NCI-H1105 (cell line): ENCODE results near the gene SNAI3.

Experiments used
- DNase-seq: peaks from one replicate; lab custom pipeline; 2025; lab: John Stamatoyannopoulos, UW

The SNAI3 gene

DNA sequence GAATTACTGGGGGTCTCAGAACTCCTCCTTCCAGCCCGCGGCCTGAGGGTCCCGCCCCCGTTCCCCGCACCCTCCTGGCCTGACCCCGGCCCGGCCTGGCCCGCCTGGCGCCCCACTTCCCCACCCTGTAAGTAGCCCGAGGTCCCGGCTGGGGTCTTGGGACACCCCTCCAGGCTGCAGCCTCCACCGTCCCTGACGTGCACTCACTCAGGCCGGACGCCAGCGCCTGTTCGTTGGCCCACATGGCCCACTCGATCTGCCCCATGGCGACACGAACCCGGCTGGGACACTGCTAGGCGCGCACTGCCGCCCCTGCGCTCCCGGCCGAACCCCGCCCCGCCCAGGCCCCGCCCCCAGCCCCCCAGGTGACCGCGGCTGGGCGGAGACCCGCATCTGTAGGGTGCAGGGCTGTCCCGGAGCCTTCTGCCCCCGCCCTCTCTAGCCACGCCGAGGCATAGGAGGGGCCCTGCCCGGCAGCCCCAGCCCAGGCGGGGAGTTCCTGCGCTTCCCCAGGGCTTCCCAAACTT, 35.5 kb downstream of the SNAI3 start, which contains the start of gene CYBA:
TSS of gene CYBA (minus strand) at position 305 of the 527 bp plus-strand sequence. CDS start at position 265, 40 bp downstream.
- DNase-seq = peak; percentile 28

DNA sequence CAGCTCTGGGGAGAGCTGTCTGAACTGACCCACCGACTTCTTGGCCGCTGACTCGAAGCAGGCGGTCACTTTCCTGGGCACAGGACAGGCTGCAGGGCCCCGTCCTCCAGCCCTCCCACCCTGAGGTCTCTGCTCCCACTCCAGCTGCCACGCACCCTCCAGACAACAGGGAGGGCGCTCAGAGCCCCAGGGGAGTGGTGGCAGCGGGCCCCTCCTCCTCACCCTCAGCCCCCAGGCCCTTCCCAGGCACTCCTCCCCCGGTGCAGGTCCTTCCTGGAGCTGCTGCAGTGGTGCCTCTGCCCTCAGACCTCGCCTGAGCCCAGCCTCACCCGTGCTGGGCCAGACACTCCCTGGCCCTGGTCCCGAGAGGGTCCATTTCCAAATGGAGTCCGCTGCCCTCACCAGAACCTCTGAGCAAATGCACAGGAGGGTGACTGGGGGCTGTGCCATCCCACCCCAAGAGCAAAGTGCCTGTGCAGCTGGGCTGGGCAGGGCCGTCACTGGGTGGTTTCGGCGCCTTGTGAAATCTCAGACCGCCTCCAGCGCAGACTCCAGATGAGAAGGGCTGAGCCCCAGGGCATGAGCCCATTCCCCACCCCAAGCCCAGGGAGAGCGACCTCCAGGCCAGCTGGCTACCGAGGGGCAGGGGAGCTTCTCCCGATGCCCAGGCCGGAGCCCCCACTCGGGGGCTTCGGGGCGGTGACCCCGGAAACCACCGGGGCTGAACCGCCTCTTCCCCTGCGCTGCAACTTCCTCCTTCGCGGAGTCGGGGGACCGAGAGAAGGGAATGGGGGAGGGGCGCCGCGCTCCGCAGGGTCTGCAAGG, 36.2 kb downstream of the SNAI3 start:
- no peak for DNase-seq

DNA sequence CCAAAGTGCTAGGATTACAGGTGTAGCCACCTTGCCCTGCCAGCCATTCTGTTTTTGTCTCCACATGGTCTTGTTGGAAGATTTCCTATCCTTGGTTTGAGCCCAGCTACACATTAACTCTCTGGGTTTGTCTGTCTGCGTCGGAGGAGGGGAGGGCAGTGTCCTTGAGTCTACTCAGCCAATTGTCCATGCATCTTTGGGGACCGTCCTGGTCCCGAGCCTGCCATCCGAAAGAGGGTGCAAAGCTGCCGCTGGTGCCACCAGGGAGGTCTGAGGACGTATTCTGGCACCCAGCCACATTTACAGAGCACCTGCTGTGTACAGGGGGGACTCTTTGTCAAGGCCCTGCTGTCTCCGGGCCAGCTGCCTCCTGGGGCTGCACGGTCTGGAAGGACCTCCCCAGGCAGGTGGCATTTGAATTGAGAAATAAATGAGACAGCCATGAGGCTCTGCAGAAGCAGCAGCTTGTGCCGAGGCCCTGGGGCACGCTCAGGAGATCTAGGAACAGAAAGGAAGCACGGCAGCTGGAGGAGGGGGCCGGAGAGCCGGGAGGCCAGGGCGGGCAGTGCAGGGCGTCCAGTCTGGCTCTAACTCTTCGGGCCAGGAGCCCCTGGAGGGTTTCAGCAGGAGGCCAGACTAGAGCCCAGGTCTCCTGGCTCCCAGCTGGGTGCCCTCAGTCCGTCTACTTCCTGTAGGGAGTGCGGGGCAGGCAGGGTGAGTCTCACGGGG, 36.9 kb downstream of the SNAI3 start:
- peak; percentile 27 for DNase-seq

DNA sequence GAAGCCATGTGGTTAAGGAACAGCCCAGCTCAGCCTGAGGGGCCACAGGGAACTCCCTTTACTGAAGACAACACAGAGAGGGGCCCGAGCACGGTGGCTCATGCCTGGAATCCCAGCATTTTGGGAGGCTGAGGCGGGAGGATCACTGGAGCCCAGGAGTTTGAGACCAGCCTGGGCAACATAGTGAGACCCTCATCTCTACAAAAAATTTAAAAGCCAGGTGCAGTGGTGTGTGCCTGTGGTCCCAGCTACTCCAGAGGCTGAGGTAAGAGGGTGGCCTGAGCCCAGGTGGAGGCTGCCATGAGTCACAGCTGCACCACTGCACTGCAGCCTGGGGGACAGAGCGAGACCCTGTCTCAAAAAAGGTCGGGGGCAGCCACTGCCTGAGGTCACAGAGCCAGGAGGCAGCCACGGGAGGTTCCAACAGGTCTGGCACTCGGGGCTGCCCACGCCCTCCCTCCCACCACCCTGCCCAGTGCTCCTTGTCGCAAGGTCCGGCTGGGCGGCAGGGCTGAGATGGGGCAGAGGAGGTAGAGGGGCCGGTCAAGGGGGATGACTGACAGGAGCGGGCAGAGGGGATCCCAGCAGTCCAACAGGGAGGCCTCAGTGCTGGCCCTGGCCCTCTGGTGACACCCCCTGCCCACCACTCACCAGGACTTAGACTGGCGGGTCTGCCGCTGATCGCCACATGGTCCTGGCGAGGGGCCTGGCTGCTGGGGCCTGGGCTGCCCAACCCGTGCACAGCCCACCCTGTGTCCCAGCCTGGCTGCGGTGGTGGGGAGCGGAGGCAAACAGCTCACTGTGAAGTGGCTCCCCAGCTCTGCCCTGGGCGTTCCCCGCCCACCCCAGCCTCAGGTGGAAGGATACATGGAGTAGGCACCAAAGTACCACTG, 38.9 kb downstream of the SNAI3 start:
- DNase-seq = no peak

DNA sequence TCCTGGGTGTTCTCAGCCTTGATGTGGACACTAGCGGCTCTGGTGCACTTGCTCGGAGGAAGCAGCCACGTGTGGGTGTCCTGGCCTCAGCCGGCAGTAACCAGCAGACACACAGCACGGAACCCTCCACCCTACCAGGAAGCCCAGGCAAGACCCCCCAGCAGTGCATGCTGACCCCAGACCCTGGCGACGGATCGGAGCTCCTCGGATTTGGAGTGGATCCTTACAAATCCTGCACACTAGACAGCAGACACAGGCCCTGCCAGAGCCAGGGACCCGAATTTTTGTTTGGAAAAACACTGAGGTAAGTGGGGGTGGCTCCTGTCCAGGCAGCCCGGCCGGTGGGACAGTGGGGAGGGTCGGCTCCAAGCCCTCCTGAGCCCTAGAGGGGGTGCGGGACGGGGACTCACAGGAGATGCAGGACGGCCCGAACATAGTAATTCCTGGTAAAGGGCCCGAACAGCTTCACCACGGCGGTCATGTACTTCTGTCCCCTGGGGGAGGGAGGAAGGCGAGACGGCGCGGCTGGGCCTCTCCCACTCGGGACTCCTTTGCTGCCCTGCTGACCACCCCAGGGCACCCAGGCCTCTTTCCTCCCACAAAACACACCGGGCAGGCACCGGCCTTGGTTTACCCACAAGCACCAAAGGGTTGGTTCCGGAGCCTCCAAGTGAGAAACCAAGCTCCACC, 39.8 kb downstream of the SNAI3 start:
- no peak for DNase-seq

DNA sequence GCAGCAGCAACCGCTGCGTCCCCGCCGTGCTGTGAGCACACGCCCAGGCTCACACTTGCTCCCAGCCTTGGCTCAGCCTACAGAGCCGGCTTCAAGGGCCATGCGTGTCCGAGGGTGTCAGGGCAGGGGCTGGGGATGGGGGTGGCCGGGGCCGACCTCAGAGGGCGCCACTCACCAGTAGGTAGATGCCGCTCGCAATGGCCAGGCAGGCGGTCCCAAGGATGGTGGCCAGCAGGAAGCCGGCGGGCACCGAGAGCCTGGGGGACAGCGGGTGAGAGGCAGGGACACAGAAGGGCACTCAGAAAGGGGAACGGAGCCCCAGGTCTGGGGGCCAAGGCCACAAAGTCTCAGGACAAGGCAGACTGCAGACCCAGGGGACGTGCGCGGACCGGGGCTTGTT, 40.4 kb downstream of the SNAI3 start:
- no peak for DNase-seq

DNA sequence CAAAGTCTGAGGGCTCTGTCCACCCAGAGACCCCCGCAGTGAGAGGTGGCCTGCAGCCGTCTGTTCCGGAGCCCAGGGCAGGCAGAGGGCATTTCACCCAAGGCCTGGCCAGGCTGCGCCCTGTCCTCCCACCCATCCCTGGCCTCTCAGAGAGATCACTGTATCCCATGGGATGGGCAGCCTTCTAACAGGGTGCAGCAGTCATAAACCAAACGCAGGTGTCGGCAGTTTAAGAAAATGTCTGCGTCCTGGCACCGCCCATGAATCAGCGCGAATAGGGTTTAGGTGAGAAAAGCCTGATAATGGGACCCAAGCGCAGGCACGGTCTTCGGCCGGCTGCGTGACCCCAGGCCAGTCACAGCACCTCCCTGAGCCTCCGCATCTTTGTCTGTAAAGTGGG, 40.9 kb downstream of the SNAI3 start:
- no peak for DNase-seq

DNA sequence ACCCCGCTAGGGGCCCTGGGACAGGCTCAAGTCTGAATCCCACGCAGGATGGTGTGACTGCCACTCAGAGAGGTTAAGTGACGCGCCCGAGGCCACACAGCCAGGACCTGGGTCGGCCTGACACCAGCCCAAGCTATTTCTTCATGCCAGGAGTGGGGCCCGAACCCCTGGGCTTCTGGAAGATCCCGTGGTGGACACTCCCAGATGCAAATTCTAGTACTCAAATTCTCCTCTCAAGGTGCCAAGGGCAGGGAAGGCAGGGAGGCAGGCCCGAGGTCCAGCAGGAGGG, 42.7 kb downstream of the SNAI3 start:
- no peak for DNase-seq

DNA sequence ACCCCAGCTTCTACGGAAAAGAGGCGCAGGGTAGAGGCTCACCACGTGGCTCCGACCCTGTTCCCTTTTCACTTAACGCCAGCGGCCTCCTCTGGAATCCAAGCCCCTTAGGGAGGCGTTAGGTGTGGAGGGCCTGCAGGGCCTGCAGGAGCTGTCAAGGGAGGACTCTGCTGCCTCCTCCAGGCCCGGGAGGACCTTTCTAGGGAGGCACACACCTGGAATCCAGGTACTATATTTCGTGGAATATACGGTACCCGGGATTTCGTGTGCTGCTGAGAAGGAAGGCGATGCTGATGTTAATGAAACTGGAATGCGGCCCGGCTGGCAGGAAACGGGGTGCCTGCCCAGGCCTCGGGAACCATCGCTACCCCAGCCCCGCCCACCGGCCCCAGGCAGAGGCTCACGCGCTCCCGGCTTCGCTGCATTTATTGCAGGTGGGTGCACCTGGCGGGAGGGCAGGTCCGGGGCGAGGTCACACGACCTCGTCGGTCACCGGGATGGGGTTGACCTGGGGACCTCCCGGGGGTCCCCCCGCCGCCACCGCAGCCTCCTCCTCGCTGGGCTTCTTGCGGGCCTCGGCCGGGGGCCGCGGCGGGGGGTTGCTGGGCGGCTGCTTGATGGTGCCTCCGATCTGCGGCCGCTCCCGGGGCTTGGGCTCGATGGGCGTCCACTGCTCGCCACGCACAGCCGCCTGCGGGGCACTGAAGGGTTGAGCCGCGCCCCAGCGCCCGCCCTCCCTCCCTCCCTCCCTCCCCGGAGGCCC, 43.2 kb downstream of the SNAI3 start:
- no peak for DNase-seq

DNA sequence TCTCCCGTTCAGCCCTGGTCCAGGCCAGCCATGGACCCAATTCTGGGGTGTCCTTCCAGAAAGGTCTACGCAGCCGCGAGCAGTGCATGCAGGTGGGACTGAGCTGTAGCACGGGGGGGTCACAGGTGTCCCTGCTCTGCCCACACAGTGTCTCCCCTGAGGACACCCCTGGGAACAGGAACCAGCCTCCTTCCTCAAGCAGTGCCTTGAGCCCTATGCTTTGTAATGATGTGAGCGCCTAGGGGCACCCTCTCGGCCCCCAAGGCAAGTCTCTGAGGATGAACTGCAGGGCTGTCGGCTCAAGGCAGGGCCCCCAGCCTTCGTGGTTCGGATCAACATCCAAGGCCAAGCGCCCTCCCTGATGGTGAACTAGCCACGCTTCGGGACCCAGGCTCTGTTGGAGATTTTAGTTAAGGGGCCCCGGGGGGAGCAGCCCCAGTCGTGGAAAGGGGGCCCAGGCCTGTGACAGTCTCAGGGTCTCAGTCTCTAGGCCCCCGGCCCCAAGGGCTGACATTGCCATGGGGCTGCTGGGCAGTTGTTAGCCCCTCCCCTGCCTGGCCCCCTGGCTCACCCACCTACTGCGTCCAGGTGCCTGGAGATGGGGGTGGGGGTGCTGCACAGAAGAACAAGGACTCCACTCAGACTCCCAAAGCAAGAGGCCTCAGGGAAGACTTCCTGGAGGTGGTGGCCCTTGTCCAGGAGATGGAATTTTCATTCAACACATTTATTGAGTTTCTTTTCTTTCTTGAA, 45.6 kb downstream of the SNAI3 start:
- DNase-seq = no peak

DNA sequence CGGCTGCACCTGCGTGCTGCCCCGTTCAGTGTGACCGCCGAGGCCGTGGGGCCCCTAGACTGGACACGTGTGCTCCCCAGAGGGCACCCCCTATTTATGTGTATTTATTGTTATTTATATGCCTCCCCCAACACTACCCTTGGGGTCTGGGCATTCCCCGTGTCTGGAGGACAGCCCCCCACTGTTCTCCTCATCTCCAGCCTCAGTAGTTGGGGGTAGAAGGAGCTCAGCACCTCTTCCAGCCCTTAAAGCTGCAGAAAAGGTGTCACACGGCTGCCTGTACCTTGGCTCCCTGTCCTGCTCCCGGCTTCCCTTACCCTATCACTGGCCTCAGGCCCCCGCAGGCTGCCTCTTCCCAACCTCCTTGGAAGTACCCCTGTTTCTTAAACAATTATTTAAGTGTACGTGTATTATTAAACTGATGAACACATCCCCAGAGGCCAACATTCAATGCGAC, 46.2 kb downstream of the SNAI3 start:
- no peak for DNase-seq

DNA sequence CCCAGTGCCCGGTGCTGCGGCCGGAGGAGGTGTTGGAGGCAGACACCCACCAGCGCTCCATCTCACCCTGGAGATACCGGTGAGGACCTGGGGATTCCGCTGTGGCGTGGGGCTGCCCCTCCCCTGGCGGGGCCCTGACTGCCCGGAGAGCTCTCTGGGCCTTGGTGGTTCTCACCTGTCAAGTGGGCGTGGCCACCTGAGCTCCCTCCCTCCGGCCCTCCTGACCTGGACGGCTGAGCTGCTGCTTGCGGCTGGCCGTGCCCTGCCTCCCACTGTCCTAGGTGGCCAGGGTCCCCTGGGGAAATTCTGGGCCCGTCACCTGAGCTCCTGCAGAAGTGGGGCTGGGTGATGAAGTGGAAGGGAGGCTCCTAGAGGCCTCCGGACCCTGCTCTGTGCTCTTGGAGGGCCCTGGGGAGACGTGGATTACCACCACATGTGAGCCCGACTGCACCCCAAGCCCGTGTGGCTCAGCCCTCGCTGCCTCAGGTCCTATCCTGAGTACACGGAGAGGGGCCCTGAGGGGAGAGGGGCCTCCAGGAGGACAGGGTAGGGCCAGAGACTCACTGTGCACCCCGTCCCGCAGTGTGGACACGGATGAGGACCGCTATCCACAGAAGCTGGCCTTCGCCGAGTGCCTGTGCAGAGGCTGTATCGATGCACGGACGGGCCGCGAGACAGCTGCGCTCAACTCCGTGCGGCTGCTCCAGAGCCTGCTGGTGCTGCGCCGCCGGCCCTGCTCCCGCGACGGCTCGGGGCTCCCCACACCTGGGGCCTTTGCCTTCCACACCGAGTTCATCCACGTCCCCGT, 46.9 kb downstream of the SNAI3 start:
- no peak for DNase-seq

DNA sequence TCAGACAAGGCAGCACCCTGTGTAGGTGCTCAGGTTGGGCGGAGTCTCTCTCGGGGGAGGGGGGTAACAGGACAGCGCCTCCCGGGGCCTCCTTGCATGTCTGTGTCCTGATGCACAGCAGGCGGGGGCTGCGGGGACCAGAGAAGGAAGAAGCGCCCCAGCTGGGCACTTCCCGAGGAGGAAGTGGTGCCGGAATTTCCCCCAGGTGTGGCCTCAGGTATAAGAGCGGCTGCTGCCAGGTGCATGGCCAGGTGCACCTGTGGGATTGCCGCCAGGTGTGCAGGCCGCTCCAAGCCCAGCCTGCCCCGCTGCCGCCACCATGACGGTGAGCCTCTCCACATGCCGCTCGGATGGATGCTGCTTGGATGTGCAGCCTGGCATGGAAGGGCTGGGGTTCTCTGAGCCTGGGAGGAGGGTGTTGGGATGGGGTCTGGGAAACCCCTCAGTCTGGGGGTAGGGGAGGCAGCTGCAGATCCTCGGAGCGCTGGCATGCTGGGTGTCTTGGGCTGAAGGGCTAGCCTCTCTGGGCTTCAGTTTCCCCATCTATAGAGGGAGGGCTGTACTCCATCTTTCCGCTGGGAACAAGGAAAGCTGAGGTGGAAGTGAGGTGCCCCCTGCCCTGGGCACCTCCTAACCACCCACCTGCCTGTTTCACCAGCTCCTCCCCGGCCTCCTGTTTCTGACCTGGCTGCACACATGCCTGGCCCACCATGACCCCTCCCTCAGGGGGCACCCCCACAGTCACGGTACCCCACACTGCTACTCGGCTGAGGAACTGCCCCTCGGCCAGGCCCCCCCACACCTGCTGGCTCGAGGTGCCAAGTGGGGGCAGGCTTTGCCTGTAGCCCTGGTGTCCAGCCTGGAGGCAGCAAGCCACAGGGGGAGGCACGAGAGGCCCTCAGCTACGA, 47.7 kb downstream of the SNAI3 start, which contains the start of gene IL17C:
TSS of gene IL17C (plus strand) at position 250 of the 908 bp plus-strand sequence. CDS start at position 320, 70 bp downstream.
- peak; percentile 46 for DNase-seq

DNA sequence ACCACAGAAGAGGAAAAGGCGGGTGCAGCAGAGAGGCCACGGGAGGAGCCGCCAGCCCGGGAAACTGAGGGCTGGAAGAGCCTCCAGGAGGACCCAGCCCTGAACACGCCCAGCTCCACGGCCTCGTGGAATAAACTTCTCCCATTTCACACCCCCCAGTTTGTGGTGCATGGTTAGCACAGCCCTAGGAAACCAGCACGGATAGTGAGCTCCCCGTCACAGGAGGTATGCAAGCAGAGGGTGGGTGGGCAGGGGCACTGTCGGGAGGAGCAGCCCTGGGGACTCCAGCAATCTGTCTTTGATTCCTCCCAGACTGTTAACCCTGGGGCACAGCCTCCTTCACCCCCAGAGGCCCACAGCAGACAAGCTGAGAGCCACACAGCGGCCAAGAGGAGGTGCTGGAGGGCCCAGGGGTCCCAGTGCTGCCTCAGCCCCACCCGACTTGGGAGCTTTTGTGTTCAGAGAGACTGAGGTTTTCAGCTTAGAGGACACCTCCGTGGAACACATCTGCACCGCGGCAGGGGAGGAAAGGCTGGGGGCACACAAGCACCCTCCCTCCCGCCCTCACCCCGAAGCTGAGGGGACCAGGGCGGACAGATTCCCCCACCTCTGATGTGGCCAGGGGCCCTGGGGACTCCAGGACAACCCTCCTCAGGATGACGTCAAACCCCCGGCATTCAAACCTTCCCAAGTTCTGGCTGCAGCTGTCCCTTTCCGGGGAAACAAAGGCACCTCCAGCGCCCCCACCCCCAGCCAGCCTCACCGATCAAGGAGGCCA, 49.6 kb downstream of the SNAI3 start:
- no peak for DNase-seq

DNA sequence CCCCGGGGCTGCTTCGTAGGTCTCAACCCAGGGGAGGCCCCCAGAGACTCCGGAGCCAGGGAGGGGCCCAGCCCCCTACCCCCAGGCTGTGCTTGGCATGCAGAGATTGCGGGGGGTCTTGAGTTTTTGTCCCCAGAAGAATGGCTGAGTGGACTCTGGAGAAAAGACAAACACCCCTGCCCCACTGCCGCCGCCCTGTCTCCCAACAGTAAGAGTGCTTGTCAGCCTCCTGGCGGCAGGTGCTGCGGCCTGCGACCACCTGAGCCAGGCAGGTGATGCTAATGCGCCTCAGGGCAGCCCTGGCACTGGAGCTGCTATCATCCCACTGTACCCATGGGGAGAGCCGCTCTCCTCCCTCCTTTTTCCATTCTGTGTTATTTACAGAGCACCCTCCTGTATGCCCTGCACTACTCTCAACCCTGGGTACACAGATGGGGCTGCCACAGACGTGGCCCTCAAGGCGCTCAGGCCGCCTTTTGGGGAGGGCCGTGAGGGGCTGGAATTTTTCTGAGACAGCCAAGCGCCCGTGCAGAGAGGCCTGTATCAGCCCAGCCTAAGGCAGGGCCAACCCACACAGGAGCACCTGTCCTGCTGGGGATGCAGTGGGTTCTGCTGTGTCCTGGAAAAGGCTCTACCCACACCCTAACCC, 50.5 kb downstream of the SNAI3 start:
- DNase-seq = no peak

DNA sequence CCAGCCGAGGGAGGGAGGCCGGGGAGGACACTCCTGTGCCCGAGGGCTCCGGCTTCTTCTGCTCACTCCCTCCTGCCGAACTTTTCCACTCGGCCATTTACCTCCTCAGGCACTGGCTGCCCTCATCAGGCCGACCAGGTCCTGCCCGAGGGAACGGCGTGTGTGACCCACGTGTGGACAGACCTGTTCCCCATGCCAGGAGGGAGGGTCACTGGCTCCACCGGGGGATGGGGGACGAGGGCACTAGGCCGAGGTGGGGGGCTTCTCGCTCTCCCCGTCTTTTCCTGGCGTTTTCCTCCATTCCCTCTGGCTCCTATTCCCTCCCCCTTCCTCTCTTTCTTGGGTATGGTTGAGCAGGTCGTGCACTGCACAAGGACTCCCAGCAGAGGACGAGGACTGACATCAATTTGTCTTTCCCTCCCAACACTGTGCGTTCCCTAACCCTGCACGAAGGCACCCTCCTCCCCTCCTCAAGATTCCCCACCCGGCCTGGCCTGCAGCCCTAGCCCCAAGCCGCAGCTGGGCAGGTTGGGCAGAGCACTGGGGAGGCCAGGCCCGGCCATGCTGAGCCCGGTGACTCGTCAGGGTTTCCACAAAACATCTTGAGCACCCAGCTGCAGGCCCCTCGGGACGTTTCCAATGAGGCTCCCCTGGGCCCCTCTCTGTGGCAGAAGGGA, 51.2 kb downstream of the SNAI3 start:
- no peak for DNase-seq
